HFFc6 (cell line): ENCODE results near the gene FAM222B. TPM values are rescaled to one million over a fixed set of nuclear protein-coding genes. Genes with fewer than 3 reads are reported as not detected.

ENCODE experiments used
- DNase-seq: peaks from one replicate; pipeline ENCODE4 v3.0.0-alpha.2; 2018
- H3K27ac Mint-ChIP-seq: 2 replicates; pipeline ENCODE4 v1.8.0; 2020; ENCODE audit warnings: mild to moderate bottlenecking, mixed read lengths
- H3K27me3 Mint-ChIP-seq: 2 replicates; pipeline ENCODE4 v1.8.0; 2021; ENCODE audit warnings: mild to moderate bottlenecking, moderate library complexity, mixed read lengths; ENCODE audit not compliant: insufficient read depth
- H3K36me3 Mint-ChIP-seq: 2 replicates; pipeline ENCODE4 v1.8.0; 2021; ENCODE audit warnings: low read depth, mixed read lengths
- H3K4me1 Mint-ChIP-seq: 2 replicates; pipeline ENCODE4 v1.8.0; 2020; ENCODE audit warnings: low read depth, mixed read lengths
- H3K4me3 Mint-ChIP-seq: 2 replicates; pipeline ENCODE4 v1.8.0; 2020; ENCODE audit warnings: mild to moderate bottlenecking, moderate library complexity, mixed read lengths
- H3K9me3 Mint-ChIP-seq: 2 replicates; pipeline ENCODE4 v1.8.0; 2020; ENCODE audit warnings: mild to moderate bottlenecking, mixed read lengths
- CTCF ChIP-seq: fragments of 200-600 bp; sonication (generic); IDR thresholded peaks from 2 replicates; pipeline ENCODE4 v1.5.0; 2021; ENCODE audit warnings: antibody characterized with exemption, mild to moderate bottlenecking
- total RNA-seq, 6 experiments: library from RNA; stranded (reverse); fragmentation: NEBNext Ultra II Directional; extraction: Animal tissue kit (Norgen Biotek cat#: 25700); gene quantifications; 2 replicates in 1 of 6; 3 replicates in 5 of 6; pipeline ENCODE4 v1.2.3, GENCODE V29; 2021

Gene FAM222B
- total RNA-seq, 6 experiments from 2014 or later, result 14.5 to 17.2 (median 16.6) TPM

- Mint-ChIP-seq H3K27me3 (peaks cover 4% of the 10 kb centered on the region), H3K36me3 (peaks cover 5% of the 10 kb centered on the region; the same call in 1 of the 2 replicates), H3K27ac (no peak overlapping the region), H3K4me3 (no peak overlapping the region), H3K9me3 (no peaks in the 10 kb centered on the region), H3K4me1 (peaks cover 19% of the 10 kb centered on the region)
- TF ChIP-seq CTCF, result no peak
- no peak for DNase-seq
Observed at GRCh38 chr17:28875848-28876550, 33.4 kb upstream of the FAM222B start.

GRCh38 chr17:28874750-28875149, 32.2 kb upstream of the FAM222B start:
- Mint-ChIP-seq H3K36me3 (no peaks in the 10 kb centered on the region), H3K4me1 (peaks cover 19% of the 10 kb centered on the region), H3K27me3 (peaks cover 4% of the 10 kb centered on the region), H3K27ac (no peak overlapping the region), H3K4me3 (no peak overlapping the region), H3K9me3 (no peaks in the 10 kb centered on the region)
- no peak for TF ChIP-seq CTCF
- no peak for DNase-seq

GRCh38 chr17:28873839-28874238, 31.2 kb upstream of the FAM222B start:
- H3K27me3 Mint-ChIP-seq, result peaks cover 4% of the 10 kb centered on the region

GRCh38 chr17:28871056-28871579, 28.5 kb upstream of the FAM222B start:
- Mint-ChIP-seq H3K27ac (no peak overlapping the region), H3K4me3 (no peak overlapping the region), H3K4me1 (peaks cover 3% of the 10 kb centered on the region; the same call in 1 of the 2 replicates), H3K27me3 (peaks cover 6% of the 10 kb centered on the region), H3K36me3 (no peaks in the 10 kb centered on the region), H3K9me3 (no peaks in the 10 kb centered on the region)
- no peak for DNase-seq
- TF ChIP-seq CTCF, result no peak

More at GRCh38 chr17:28873839-28874238, 31.2 kb upstream of the FAM222B start:
- Mint-ChIP-seq H3K36me3 (no peaks in the 10 kb centered on the region), H3K4me3 (no peak overlapping the region), H3K4me1 (peaks cover 15% of the 10 kb centered on the region), H3K9me3 (no peaks in the 10 kb centered on the region), H3K27ac (no peak overlapping the region)
- no peak for TF ChIP-seq CTCF
- DNase-seq, result no peak

- H3K27me3 Mint-ChIP-seq, result peaks cover 2% of the 10 kb centered on the region
- no peak overlapping the region for H3K27ac Mint-ChIP-seq
- H3K36me3 Mint-ChIP-seq, result no peaks in the 10 kb centered on the region
- H3K4me3 Mint-ChIP-seq, result no peak overlapping the region
- peaks cover 5% of the 10 kb centered on the region for H3K4me1 Mint-ChIP-seq
- TF ChIP-seq CTCF, result no peak
- H3K9me3 Mint-ChIP-seq, result no peaks in the 10 kb centered on the region
- DNase-seq, result no peak
Observed at GRCh38 chr17:28867276-28867675, 24.7 kb upstream of the FAM222B start.
